Esophagus squamous epithelium (tissue), 5 donors: Measurements from ENCODE around the gene CLBA1. TPM values are rescaled to one million over a fixed set of nuclear protein-coding genes. Genes with fewer than 3 reads are reported as not detected.
"Not testable (repeated sequence)": the region's sequence is repeated elsewhere in the genome, so short reads cannot be mapped to it uniquely, and the experiment has no call there.

Experiments used
- DNase-seq: peaks from one replicate; lab custom pipeline; 2025; lab: John Stamatoyannopoulos, UW
- H3K27ac ChIP-seq, 4 donors: fragments of 200-600 bp; sonication (generic); one replicate each; pipeline ENCODE4 v1.5.1; 2016 to 2019; ENCODE audit warnings: mild to moderate bottlenecking in 1 of 4
- H3K27me3 ChIP-seq, 4 donors: fragments of 200-600 bp; sonication (generic); 1 replicate in 3 of 4; 2 replicates in 1 of 4; pipeline versions ENCODE4 v1.5.1 to v1.6.0; 2017 to 2021; ENCODE audit warnings: antibody characterized with exemption in 1 of 4
- H3K36me3 ChIP-seq, 3 donors: fragments of 200-600 bp; sonication (generic); one replicate each; pipeline ENCODE4 v1.5.1; 2016 to 2019
- H3K4me1 ChIP-seq, 3 donors: fragments of 200-600 bp; sonication (generic); one replicate each; pipeline ENCODE4 v1.5.1; 2017 to 2019
- H3K4me3 ChIP-seq, 4 donors: fragments of 200-600 bp; sonication (generic); 1 replicate in 3 of 4; 2 replicates in 1 of 4; pipeline ENCODE4 v1.5.1; 2016 to 2019; ENCODE audit warnings: mild to moderate bottlenecking in 2 of 4, moderate library complexity in 1 of 4
- H3K9me3 ChIP-seq, 3 donors: fragments of 200-600 bp; sonication (generic); one replicate each; pipeline ENCODE4 v1.5.1; 2016 to 2019
- POLR2A ChIP-seq, 4 donors: fragments of 450-650 bp; IDR thresholded peaks; one replicate each; pipeline ENCODE4 v1.6.1; 2017; ENCODE audit warnings: antibody characterized with exemption in 4 of 4, mild to moderate bottlenecking in 4 of 4, moderate library complexity in 3 of 4
- WGBS, 2 donors: methylation state at CpG; one replicate each; pipeline ENCODE4 v1.1.5; 2018; 5-methylcytosine and 5-hydroxymethylcytosine counted together
- intact Hi-C: fragments of 100-400 bp; cut with DNase I; formaldehyde crosslinking; loops from one replicate; pipeline ENCODE4 v1.15.0; 2022
- total RNA-seq, 4 donors: library from RNA; depleted of rRNA; stranded (reverse); fragments of >200 nt; gene quantifications; one replicate each; pipeline ENCODE4 v1.1.0, GENCODE V29; 2016
- TF ChIP-seq, protein P1 (sequence below), 6 experiments: fragments of 450-650 bp in 4 of 6; fragments of 200-600 bp in 2 of 6; sonication (generic) in 2 of 6; IDR thresholded peaks; one replicate each; pipeline ENCODE4 v1.5.1; 2016 to 2019; ENCODE audit warnings: antibody characterized with exemption in 6 of 6, mild to moderate bottlenecking in 4 of 6, moderate library complexity in 4 of 6
- donor health status: DM: yes; HTN: yes; CAD: no.

CLBA1 gene
- total RNA-seq, 4 donors from 2014 or later, result 5.5 to 19.3 (median 7.3) TPM

DNA sequence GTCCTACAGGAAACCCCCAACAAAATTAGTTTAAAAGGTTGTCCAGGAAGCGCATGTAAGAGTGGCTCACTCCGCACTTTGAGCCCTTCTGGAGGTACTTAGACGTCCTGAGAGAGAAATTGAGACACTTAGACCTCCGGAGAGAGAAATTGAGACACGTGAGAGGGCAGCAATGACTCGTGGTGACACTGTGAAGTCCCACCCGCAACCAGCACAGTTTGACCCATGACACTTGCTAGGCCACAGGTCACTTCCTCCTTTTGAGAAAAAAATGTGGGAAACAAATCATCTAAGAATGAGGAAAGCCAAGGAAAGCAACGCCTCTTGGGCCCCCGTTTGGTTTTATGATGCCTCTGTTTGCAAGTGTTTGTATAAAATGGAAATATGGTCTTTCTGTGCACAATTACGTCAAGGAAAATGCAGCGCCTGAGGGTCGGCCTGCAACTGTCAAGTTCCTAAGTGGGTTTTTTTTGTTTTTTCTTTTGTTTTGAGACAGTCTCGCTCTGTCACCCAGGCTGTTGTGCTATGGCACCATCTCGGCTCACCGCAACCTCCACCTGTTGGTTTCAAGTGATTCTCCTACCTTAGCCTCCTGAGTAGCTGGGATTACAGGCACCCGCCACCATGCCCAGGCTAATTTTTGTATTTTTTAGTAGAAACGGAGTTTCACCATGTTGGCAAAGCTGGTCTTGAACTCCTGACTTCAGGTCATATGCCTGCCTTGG lies 48.9 kb downstream of the CLBA1 start:
- intact Hi-C loops, result no loop called here
- DNase-seq, result no peak
- H3K27me3 ChIP-seq, result peaks cover 0 to 11% (median 0%) of the 10 kb centered on the region in 4 donors
- TF ChIP-seq, protein P1, sequence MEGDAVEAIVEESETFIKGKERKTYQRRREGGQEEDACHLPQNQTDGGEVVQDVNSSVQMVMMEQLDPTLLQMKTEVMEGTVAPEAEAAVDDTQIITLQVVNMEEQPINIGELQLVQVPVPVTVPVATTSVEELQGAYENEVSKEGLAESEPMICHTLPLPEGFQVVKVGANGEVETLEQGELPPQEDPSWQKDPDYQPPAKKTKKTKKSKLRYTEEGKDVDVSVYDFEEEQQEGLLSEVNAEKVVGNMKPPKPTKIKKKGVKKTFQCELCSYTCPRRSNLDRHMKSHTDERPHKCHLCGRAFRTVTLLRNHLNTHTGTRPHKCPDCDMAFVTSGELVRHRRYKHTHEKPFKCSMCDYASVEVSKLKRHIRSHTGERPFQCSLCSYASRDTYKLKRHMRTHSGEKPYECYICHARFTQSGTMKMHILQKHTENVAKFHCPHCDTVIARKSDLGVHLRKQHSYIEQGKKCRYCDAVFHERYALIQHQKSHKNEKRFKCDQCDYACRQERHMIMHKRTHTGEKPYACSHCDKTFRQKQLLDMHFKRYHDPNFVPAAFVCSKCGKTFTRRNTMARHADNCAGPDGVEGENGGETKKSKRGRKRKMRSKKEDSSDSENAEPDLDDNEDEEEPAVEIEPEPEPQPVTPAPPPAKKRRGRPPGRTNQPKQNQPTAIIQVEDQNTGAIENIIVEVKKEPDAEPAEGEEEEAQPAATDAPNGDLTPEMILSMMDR (IDR thresholded peaks at IDR 0.05), result no peak
- no peak for TF ChIP-seq POLR2A (IDR thresholded peaks at IDR 0.05)
- H3K36me3 ChIP-seq, result no peaks in the 10 kb centered on the region
- peaks cover 0 to 23% (median 9%) of the 10 kb centered on the region in 3 donors for H3K4me1 ChIP-seq
- H3K4me3 ChIP-seq, result no peak overlapping the region
- H3K9me3 ChIP-seq, result no peaks in the 10 kb centered on the region
- WGBS, 2 donors, result 82 to 85% methylated on average over 17 of the region's 17 CpGs
- peak overlapping the region; percentile 21 to 89 (median 66) for H3K27ac ChIP-seq

DNA sequence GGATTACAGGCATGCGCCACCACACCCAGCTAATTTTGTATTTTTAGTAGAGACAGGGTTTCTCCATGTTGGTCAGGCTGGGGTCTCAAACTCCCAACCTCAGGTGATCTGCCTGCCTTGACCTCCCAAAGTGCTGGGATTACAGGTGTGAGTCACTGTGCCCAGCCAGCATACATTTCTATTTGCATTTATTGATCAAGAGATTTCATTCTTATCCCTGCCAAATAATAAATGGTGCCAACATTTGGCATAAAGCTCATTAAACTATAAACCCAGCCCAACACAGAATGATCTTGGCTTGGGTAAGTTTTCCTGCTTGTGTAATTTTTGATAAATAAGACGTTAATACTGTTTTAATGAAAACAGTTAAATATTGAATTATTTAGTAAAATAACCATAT lies 50.0 kb downstream of the CLBA1 start:
- Histone ChIP-seq H3K27me3 (peaks cover 0 to 11% (median 0%) of the 10 kb centered on the region in 4 donors), H3K4me1 (peaks cover 0 to 23% (median 9%) of the 10 kb centered on the region in 3 donors)
- 72% methylated on average over 2 of the region's 2 CpGs for WGBS, 2 donors
- H3K27ac ChIP-seq, H3K9me3 ChIP-seq, H3K36me3 ChIP-seq, DNase-seq, intact Hi-C loops, H3K4me3 ChIP-seq: not testable (repeated sequence)

DNA sequence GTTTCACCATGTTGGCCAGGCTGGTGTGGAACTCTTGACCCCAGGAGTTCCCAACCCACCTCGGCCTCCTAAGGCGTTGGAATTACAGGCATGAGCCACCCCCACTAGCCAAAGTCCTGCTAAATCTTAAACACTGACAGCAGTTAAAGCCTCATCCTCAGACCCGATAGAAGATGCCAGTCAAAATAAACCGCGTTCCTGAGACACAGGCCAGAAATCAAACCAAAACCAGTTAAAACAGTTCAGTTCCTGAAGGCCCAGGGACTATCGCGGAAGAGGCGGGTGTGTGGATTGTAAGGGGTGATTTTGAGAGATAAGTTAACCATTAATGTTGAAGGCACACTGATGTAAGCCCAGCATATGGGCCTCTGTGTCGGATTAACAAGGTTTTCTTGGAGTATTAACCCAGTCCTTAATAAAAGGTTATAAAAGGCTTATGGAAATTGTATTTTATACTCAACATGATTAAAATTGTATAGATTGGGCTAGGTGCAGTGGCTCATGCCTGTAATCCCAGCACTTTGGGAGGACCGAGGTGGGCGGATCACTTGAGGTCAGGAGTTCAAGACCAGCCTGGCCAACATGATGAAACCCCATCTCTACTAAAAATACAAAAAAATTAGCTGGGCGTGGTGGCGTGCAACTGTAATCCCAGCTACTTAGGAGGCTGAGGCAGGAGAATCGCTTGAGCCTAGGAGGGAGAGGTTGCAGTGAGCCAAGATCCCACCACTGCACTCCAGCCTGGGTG lies 54.0 kb downstream of the CLBA1 start:
- intact Hi-C loops, result no loop called here
- Histone ChIP-seq H3K4me1 (peaks cover 0 to 34% (median 0%) of the 10 kb centered on the region in 3 donors), H3K27ac (no peak overlapping the region), H3K36me3 (no peaks in the 10 kb centered on the region), H3K27me3 (peaks cover 0 to 2% (median 0%) of the 10 kb centered on the region in 4 donors), H3K4me3 (no peak overlapping the region), H3K9me3 (no peaks in the 10 kb centered on the region)
- WGBS, 2 donors, result 79 to 81% methylated on average over 9 to 12 of the region's 14 CpGs
- no peak for DNase-seq
- TF ChIP-seq POLR2A (IDR thresholded peaks at IDR 0.05), result no peak
- TF ChIP-seq, protein P1 (IDR thresholded peaks at IDR 0.05), result no peak

DNA sequence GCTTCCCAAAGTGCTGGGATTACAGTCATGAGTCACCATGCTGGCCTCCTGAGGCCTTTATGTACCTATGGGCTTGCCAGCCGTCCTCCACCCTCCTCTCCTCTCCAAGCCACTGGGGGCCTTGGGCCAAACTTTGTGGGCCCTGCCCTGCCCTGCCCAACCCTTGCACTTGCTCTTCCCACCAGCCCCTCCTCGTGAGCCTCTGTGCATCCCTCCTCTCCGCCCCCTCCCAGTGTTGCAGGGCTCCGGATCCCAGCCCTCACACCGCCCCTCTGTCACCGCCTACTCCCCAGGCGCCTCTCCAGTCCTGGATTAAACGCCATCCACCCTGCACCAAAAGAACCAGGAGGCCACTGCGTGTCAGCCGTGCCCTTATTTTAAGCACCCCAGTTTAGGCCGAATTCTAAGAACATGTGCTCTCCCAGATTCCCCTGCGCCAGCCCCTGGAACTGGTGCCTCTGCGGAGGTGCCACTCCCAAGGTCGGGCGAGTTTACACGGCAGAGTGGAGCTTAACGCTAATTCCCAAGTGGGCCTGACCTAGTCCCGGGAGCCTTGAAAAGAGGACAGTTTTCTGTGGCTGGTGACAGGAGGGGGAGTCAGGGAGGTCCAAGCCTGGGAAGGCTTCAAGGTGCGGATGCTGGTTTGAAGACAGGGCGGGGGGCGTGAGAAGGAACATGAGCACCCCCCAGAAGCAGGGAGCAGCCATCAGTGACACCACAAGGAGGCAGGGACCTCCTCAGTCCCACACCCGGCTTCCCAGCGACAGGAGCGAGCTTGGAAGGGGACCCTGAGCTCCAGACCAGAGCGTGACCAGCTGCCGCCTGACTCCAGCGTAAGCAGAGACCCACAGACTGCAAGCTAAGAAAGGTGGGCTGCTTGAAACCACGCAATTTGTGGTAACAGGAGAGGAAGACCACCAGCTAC lies 56.5 kb downstream of the CLBA1 start:
- no peak for DNase-seq
- Histone ChIP-seq H3K36me3 (no peaks in the 10 kb centered on the region), H3K27me3 (no peaks in the 10 kb centered on the region), H3K4me1 (peaks cover 0 to 45% (median 0%) of the 10 kb centered on the region in 3 donors), H3K9me3 (no peaks in the 10 kb centered on the region), H3K4me3 (no peak overlapping the region), H3K27ac (peak overlapping the region; percentile 38 to 83 (median 58))
- no peak for TF ChIP-seq POLR2A (IDR thresholded peaks at IDR 0.05)
- TF ChIP-seq, protein P1 (IDR thresholded peaks at IDR 0.05), result no peak
- intact Hi-C loops, result no loop called here
- WGBS, 2 donors, result 65 to 73% methylated on average over 15 to 20 of the region's 28 CpGs

DNA sequence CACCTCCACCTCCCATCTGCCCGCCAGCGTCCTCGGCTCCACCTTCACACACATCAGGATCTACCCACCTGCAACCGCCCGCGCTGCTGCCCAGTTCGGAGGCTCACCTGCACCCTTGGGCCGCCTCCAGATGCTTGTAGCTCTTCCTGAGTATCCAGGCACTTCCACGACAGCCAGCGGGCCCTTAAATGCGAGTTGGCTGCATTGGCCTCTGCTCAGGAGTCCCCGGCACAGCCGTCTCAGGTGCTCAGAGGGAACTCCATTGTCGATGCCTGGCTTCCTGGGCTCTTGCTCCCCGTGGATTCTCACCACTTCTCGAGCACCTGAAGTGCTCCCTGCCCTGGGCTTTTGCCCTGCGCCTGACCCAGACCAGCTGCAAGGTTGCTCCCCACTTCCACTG lies 57.2 kb downstream of the CLBA1 start:
- Histone ChIP-seq H3K4me3 (no peak overlapping the region), H3K4me1 (peaks cover 0 to 45% (median 0%) of the 10 kb centered on the region in 3 donors), H3K9me3 (no peaks in the 10 kb centered on the region), H3K27me3 (peaks cover 0 to 7% (median 0%) of the 10 kb centered on the region in 4 donors), H3K36me3 (no peaks in the 10 kb centered on the region), H3K27ac (peak overlapping the region in 1 of 4 donors; percentile 83)
- intact Hi-C loops, result no loop called here
- TF ChIP-seq, protein P1 (IDR thresholded peaks at IDR 0.05), result no peak
- TF ChIP-seq POLR2A (IDR thresholded peaks at IDR 0.05), result no peak
- no peak for DNase-seq
- 81 to 94% methylated on average over 12 to 13 of the region's 17 CpGs for WGBS, 2 donors
